ENCODE measurements around the gene RAPGEF1. TPM values are rescaled to one million over a fixed set of nuclear protein-coding genes. Genes with fewer than 3 reads are reported as not detected.

RAPGEF1 gene
- total and polyA plus RNA-seq, 2 of the 13 experiments (the other 11 are each of a cell fraction or from before 2014, with no cell fraction given), result 21.2 to 38.9 TPM

GRCh38 chr9:131776473-131776872 is 36.6 kb upstream of the RAPGEF1 start (continued):
- TF ChIP-seq ZBTB20 (CRISPR knock-in tag; IDR thresholded peaks at IDR 0.05; ENCODE audit: borderline replicate concordance, low read depth) (0 out of 2 replicates have a peak, but pooled peaks have one; percentile 24), ZFX (CRISPR knock-in tag; IDR thresholded peaks at IDR 0.05; ENCODE audit: low read depth) (0 out of 2 replicates have a peak, but pooled peaks have one; percentile 16), BCLAF1 (IDR thresholded peaks at IDR 0.05) (no peak), ZNF766 (CRISPR knock-in tag; IDR thresholded peaks at IDR 0.05; ENCODE audit: borderline replicate concordance) (no peak), ZNF230 (CRISPR knock-in tag; IDR thresholded peaks at IDR 0.05) (no peak), SIN3A (IDR thresholded peaks at IDR 0.05; ENCODE audit: borderline replicate concordance, low read depth, low read length) (no peak), ZBTB34 (CRISPR knock-in tag; IDR thresholded peaks at IDR 0.05) (no peak), GFI1 (CRISPR knock-in tag; IDR thresholded peaks at IDR 0.05; ENCODE audit: borderline replicate concordance) (no peak), KLF6 (CRISPR knock-in tag; IDR thresholded peaks at IDR 0.05) (0 out of 2 replicates have a peak, but pooled peaks have one; percentile 70), SOX6 (IDR thresholded peaks at IDR 0.05) (no peak), SOX6 (CRISPR knock-in tag; IDR thresholded peaks at IDR 0.05) (no peak), EHMT2 (IDR thresholded peaks at IDR 0.05; ENCODE audit: borderline replicate concordance, low read depth, low read length) (peak; percentile 65; the same call in 1 of the 2 replicates), SOX13 (IDR thresholded peaks at IDR 0.05) (no peak), SOX13 (CRISPR knock-in tag; conservative IDR thresholded peaks at IDR 0.05 in 1 of 2, IDR thresholded peaks at IDR 0.05 in 1 of 2) (0 out of 4 replicates have a peak, but pooled peaks of 1 of the 2 experiments have one; percentile 6), ZNF883 (CRISPR knock-in tag; IDR thresholded peaks at IDR 0.05; ENCODE audit: not compliant biosample characterization) (no peak), ZNF703 (CRISPR knock-in tag; IDR thresholded peaks at IDR 0.05; ENCODE audit: borderline replicate concordance) (no peak)
- TF ChIP-seq, protein P1, sequence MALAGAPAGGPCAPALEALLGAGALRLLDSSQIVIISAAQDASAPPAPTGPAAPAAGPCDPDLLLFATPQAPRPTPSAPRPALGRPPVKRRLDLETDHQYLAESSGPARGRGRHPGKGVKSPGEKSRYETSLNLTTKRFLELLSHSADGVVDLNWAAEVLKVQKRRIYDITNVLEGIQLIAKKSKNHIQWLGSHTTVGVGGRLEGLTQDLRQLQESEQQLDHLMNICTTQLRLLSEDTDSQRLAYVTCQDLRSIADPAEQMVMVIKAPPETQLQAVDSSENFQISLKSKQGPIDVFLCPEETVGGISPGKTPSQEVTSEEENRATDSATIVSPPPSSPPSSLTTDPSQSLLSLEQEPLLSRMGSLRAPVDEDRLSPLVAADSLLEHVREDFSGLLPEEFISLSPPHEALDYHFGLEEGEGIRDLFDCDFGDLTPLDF (CRISPR knock-in tag; IDR thresholded peaks at IDR 0.05), result no peak
- TF ChIP-seq, protein P2, sequence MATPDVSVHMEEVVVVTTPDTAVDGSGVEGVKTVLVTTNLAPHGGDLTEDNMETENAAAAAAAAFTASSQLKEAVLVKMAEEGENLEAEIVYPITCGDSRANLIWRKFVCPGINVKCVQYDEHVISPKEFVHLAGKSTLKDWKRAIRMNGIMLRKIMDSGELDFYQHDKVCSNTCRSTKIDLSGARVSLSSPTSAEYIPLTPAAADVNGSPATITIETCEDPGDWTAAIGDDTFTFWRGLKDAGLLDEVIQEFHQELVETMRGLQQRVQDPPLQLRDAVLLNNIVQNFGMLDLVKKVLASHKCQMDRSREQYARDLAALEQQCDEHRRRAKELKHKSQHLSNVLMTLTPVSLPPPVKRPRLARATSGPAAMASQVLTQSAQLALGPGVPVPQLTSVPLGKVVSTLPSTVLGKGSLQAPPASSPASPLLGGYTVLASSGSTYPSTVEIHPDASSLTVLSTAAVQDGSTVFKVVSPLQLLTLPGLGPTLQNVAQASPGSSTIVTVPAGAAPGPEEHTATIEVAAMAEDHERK (CRISPR knock-in tag; IDR thresholded peaks at IDR 0.05; ENCODE audit: low read depth), result no peak
- TF ChIP-seq, protein P3, sequence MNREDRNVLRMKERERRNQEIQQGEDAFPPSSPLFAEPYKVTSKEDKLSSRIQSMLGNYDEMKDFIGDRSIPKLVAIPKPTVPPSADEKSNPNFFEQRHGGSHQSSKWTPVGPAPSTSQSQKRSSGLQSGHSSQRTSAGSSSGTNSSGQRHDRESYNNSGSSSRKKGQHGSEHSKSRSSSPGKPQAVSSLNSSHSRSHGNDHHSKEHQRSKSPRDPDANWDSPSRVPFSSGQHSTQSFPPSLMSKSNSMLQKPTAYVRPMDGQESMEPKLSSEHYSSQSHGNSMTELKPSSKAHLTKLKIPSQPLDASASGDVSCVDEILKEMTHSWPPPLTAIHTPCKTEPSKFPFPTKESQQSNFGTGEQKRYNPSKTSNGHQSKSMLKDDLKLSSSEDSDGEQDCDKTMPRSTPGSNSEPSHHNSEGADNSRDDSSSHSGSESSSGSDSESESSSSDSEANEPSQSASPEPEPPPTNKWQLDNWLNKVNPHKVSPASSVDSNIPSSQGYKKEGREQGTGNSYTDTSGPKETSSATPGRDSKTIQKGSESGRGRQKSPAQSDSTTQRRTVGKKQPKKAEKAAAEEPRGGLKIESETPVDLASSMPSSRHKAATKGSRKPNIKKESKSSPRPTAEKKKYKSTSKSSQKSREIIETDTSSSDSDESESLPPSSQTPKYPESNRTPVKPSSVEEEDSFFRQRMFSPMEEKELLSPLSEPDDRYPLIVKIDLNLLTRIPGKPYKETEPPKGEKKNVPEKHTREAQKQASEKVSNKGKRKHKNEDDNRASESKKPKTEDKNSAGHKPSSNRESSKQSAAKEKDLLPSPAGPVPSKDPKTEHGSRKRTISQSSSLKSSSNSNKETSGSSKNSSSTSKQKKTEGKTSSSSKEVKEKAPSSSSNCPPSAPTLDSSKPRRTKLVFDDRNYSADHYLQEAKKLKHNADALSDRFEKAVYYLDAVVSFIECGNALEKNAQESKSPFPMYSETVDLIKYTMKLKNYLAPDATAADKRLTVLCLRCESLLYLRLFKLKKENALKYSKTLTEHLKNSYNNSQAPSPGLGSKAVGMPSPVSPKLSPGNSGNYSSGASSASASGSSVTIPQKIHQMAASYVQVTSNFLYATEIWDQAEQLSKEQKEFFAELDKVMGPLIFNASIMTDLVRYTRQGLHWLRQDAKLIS (CRISPR knock-in tag; IDR thresholded peaks at IDR 0.05), result no peak
